ENCODE measurements around the gene EXO1.

DNA sequence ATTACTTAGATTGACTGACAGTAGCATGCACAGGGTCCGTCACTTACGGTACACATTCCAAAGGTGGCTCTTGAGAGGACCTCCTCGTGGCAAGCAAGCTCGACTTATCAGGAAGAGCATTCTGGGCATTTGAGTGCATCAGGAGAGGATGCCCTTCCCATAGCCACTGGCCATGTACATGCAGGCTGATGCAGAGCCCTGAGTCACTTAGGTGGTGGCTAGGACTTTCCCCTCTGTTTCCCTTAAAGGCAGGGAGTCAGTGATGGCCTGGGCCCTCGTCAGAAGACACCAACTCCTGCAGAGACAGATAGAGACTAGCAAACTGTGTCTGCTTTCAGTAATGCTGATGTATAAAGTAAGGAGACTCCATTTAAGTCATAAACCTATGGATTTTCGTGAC is 12.9 kb downstream of the EXO1 start:
- TF ChIP-seq, protein P1, sequence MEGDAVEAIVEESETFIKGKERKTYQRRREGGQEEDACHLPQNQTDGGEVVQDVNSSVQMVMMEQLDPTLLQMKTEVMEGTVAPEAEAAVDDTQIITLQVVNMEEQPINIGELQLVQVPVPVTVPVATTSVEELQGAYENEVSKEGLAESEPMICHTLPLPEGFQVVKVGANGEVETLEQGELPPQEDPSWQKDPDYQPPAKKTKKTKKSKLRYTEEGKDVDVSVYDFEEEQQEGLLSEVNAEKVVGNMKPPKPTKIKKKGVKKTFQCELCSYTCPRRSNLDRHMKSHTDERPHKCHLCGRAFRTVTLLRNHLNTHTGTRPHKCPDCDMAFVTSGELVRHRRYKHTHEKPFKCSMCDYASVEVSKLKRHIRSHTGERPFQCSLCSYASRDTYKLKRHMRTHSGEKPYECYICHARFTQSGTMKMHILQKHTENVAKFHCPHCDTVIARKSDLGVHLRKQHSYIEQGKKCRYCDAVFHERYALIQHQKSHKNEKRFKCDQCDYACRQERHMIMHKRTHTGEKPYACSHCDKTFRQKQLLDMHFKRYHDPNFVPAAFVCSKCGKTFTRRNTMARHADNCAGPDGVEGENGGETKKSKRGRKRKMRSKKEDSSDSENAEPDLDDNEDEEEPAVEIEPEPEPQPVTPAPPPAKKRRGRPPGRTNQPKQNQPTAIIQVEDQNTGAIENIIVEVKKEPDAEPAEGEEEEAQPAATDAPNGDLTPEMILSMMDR (IDR thresholded peaks at IDR 0.05) = no peak
- TF ChIP-seq POLR2A (IDR thresholded peaks at IDR 0.05) = no peak
